HepG2 (cell line): ENCODE data around the gene KIAA1755. TPM values are rescaled to one million over a fixed set of nuclear protein-coding genes. Genes with fewer than 3 reads are reported as not detected.

Source experiments
- ATAC-seq: fragments of 200-7000 bp; cut with Tn5 transposase; 3 replicates; pipeline ENCODE4 v1.9.1; 2020; ENCODE audit warnings: mild to moderate bottlenecking, moderate library complexity
- BruUV-seq: library from RNA; stranded (reverse); fragments of 400-500 nt; replicated peaks from 2 replicates; lab custom pipeline; 2021; lab: Mats Ljungman, UMichigan
- CTCF ChIA-PET: fragments of 300-600 bp; formaldehyde crosslinking; extraction: SDS; loops from one replicate; lab custom pipeline; 2021; ENCODE audit warnings: low total read pairs, inconsistent platforms, low intra/inter-chr PET ratio; lab: Yijun Ruan, JAX
- POLR2A ChIA-PET: fragments of 350-600 bp; sonication (Branson Sonifier 250); formaldehyde crosslinking; loops from one replicate; lab custom pipeline; 2020; ENCODE audit warnings: antibody characterized with exemption, inconsistent platforms; lab: Yijun Ruan, JAX
- DNase-seq: peaks from one replicate; pipeline ENCODE4 v3.0.0-alpha.2; 2015; ENCODE audit warnings: low spot score
- FAIRE-seq: peaks from 3 replicates; lab custom pipeline; 2011; peaks lifted over from hg19 to GRCh38; lab: Jason Lieb, UNC
- H2AFZ ChIP-seq: one replicate; pipeline ENCODE4 v1.6.1; 2011; ENCODE audit warnings: low read length, inconsistent platforms
- H3K27ac ChIP-seq: fragments of 300-600 bp; 3 replicates; pipeline ENCODE4 v1.8.0; 2011; ENCODE audit warnings: mixed run types, mild to moderate bottlenecking, mixed read lengths, low read length, inconsistent platforms; ENCODE audit not compliant: insufficient read depth; ENCODE audit errors: extremely low read length
- H3K27me3 ChIP-seq, 2 experiments: fragments of 200-600 bp in 1 of 2; 2 replicates in 1 of 2; 3 replicates in 1 of 2; pipeline versions ENCODE4 v1.6.0 to v1.8.0; 2011; ENCODE audit warnings: low read length in 2 of 2, mild to moderate bottlenecking in 2 of 2, moderate library complexity in 2 of 2, inconsistent platforms in 1 of 2; ENCODE audit not compliant: insufficient read depth in 2 of 2, control insufficient read depth in 1 of 2
- H3K36me3 ChIP-seq, 2 experiments: fragments of 200-600 bp in 1 of 2; replicated peaks in 1 of 2; 2 replicates in 1 of 2; 3 replicates in 1 of 2; pipeline versions ENCODE4 v1.5.1 to v1.8.0; 2011; ENCODE audit warnings: low read length in 2 of 2, inconsistent platforms in 1 of 2; ENCODE audit not compliant: insufficient read depth in 2 of 2, control insufficient read depth in 1 of 2
- H3K4me1 ChIP-seq: 2 replicates; pipeline ENCODE4 v1.5.1; 2012; ENCODE audit warnings: low read length, inconsistent platforms; ENCODE audit not compliant: insufficient read depth
- H3K4me2 ChIP-seq: 2 replicates; pipeline ENCODE4 v1.6.0; 2011; ENCODE audit warnings: low read depth, low read length, inconsistent platforms
- H3K4me3 ChIP-seq, 3 experiments: fragments of 200-600 bp in 1 of 3; sonication (generic), shearing (Covaris generic) in 1 of 3; replicated peaks in 1 of 3; 2 replicates each; pipeline ENCODE4 v1.5.1; 2011 to 2016; ENCODE audit warnings: low read length in 3 of 3, inconsistent platforms in 2 of 3, low read depth in 2 of 3, mild to moderate bottlenecking in 2 of 3, control low read depth in 1 of 3, mixed read lengths in 1 of 3; ENCODE audit not compliant: insufficient read depth in 1 of 3
- H3K79me2 ChIP-seq: one replicate; pipeline ENCODE4 v1.6.1; 2011; ENCODE audit warnings: low read length, inconsistent platforms; ENCODE audit not compliant: insufficient read depth
- H3K9ac ChIP-seq: 2 replicates; pipeline ENCODE4 v1.6.0; 2011; ENCODE audit warnings: mild to moderate bottlenecking, low read depth, low read length, inconsistent platforms; ENCODE audit not compliant: insufficient read depth
- H3K9me3 ChIP-seq: 2 replicates; pipeline ENCODE4 v1.5.1; 2012; ENCODE audit warnings: mild to moderate bottlenecking, low read length
- H4K20me1 ChIP-seq: 2 replicates; pipeline ENCODE4 v1.6.0; 2011; ENCODE audit warnings: inconsistent platforms, mild to moderate bottlenecking, low read length, moderate library complexity; ENCODE audit not compliant: insufficient read depth
- KDM6A ChIP-seq: IDR thresholded peaks from 2 replicates; pipeline ENCODE4 v1.6.1; 2016; ENCODE audit warnings: low read depth
- NONO ChIP-seq, 2 experiments: fragments of 450-650 bp in 1 of 2; sonication (generic) in 1 of 2; formaldehyde crosslinking in 1 of 2; IDR thresholded peaks in 1 of 2; conservative IDR thresholded peaks in 1 of 2; 2 replicates each; pipeline versions ENCODE4 v1.6.1 to v1.8.0; 2017 to 2022; ENCODE audit warnings: mild to moderate bottlenecking in 1 of 2, missing genetic modification reagents in 1 of 2, moderate library complexity in 1 of 2
- RFX5 ChIP-seq: IDR thresholded peaks from 2 replicates; pipeline ENCODE4 v1.6.1; 2011; ENCODE audit warnings: low read depth, low read length, improper control_type of control experiment
- ZIK1 ChIP-seq: sonication (generic); formaldehyde crosslinking; IDR thresholded peaks from 2 replicates; pipeline ENCODE4 v1.5.0; 2020; ENCODE audit warnings: mild to moderate bottlenecking, low read depth, missing genetic modification reagents, borderline replicate concordance
- ZNF224 ChIP-seq: sonication (generic); formaldehyde crosslinking; IDR thresholded peaks from 2 replicates; pipeline ENCODE4 v1.5.0; 2020; ENCODE audit warnings: mild to moderate bottlenecking, missing genetic modification reagents
- ZNF549 ChIP-seq: sonication (generic); formaldehyde crosslinking; IDR thresholded peaks from 2 replicates; pipeline ENCODE4 v1.5.0; 2020; ENCODE audit warnings: missing genetic modification reagents
- WGBS: methylation state at CpG from one replicate; pipeline ENCODE4 v1.1.6; 2017; ENCODE audit warnings: low lambda C conversion rate; 5-methylcytosine and 5-hydroxymethylcytosine counted together
- in situ Hi-C: cut with HindIII; loops from 2 replicates; pipeline ENCODE4 v1.10.0; 2017; ENCODE audit warnings: low pct_unique_long_range_greater_than_20kb; ENCODE audit not compliant: extremely low pct_ligation_motif_present
- intact Hi-C: fragments of 100-400 bp; cut with micrococcal nuclease; formaldehyde crosslinking; loops from one replicate; pipeline ENCODE4 v1.10.0; 2022; ENCODE audit not compliant: unreplicated experiment
- polyA plus RNA-seq, 8 experiments: library from polyadenylated mRNA; depleted of rRNA in 3 of 8; stranded (reverse) in 7 of 8; unstranded in 1 of 8; fragments of >200 nt; fragmentation: Illumina TruSeq in 4 of 8; extraction: Trizol in 4 of 8; gene quantifications; 2 replicates each; pipeline versions ENCODE4 v1.2.1 to v1.2.3, GENCODE V29; 2011 to 2016; ENCODE audit warnings: low read depth in 4 of 8, missing spikeins in 1 of 8, mixed read lengths in 1 of 8; ENCODE audit not compliant: insufficient read depth in 1 of 8
- total RNA-seq, 5 experiments: library from RNA; depleted of rRNA; stranded (reverse); fragments of >200 nt; fragmentation: Illumina TruSeq; extraction: Trizol; gene quantifications; 2 replicates each; pipeline ENCODE4 v1.2.3, GENCODE V29; 2016; ENCODE audit warnings: low read depth in 1 of 5
- TF ChIP-seq, protein P1 (sequence below), 2 experiments: sonication (generic) in 1 of 2; formaldehyde crosslinking in 1 of 2; IDR thresholded peaks; 2 replicates each; pipeline versions ENCODE4 v1.4.0 to v1.6.1; 2016 to 2020; ENCODE audit warnings: borderline replicate concordance in 1 of 2, low read depth in 1 of 2, mild to moderate bottlenecking in 1 of 2, missing genetic modification reagents in 1 of 2
- TF ChIP-seq, protein P2 (sequence below): sonication (generic); formaldehyde crosslinking; IDR thresholded peaks from 2 replicates; pipeline ENCODE4 v1.4.0; 2020; ENCODE audit warnings: missing genetic modification reagents, mild to moderate bottlenecking, borderline replicate concordance
- TF ChIP-seq, protein P3 (sequence below): sonication (generic); formaldehyde crosslinking; IDR thresholded peaks from 2 replicates; pipeline ENCODE4 v1.8.1; 2023; ENCODE audit warnings: mild to moderate bottlenecking, missing genetic modification reagents
- TF ChIP-seq, protein P4 (sequence below): sonication (generic); formaldehyde crosslinking; IDR thresholded peaks from 2 replicates; pipeline ENCODE4 v1.4.0; 2020; ENCODE audit warnings: missing genetic modification reagents, borderline replicate concordance
- TF ChIP-seq, protein P5 (sequence below): sonication (generic); formaldehyde crosslinking; IDR thresholded peaks from 2 replicates; pipeline ENCODE4 v1.5.1; 2020; ENCODE audit warnings: missing genetic modification reagents, mild to moderate bottlenecking, borderline replicate concordance

KIAA1755 gene
- total and polyA plus RNA-seq, 2 of the 13 experiments (the other 11 are each of a cell fraction or from before 2014, with no cell fraction given), result 0.04 TPM; not detected in 1

DNA sequence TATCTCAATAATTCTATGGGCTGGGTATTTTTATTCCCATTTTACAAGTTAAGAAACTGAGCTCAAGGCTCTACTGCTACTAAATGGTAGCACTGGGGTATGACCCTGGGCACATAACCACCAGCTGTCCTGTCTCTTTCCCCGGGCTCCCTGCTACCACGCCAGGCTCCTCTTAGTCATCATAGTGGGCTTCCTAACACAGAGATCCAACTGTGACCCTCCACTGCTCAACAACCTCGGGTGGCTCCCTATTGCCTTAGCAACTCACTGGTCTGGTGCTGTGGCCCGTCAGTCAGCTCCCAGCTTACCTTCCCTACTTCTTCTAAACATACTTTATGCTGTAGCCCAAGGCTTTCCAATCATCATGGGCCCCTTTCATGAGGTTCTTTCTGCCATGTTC lies 4.5 kb downstream of the KIAA1755 start:
- no peak overlapping the region for H2AFZ ChIP-seq
- H3K27ac ChIP-seq, result no peak overlapping the region
- H3K4me1 ChIP-seq, result peaks cover 19% of the 10 kb centered on the region
- 28% methylated on average over 4 of the region's 4 CpGs for WGBS
- BruUV-seq, result no TSS peak
- no peak overlapping the region for H3K9ac ChIP-seq
- no peaks in the 10 kb centered on the region for H4K20me1 ChIP-seq
- H3K9me3 ChIP-seq, result no peaks in the 10 kb centered on the region
- ChIA-PET CTCF (no interaction called here), POLR2A (no interaction called here)
- FAIRE-seq (no peak), ATAC-seq (no peak), DNase-seq (no peak)
- no peaks in the 10 kb centered on the region for H3K36me3 ChIP-seq
- no peaks in the 10 kb centered on the region for H3K79me2 ChIP-seq
- H3K27me3 ChIP-seq, result peaks cover 5 to 25% of the 10 kb centered on the region in 2 experiments; a peak in 4 of 5 replicates
- H3K4me2 ChIP-seq, result no peak overlapping the region
- in situ Hi-C loops, result no loop called here
- no peak overlapping the region for H3K4me3 ChIP-seq
- intact Hi-C loops, result no loop called here
- TF ChIP-seq ZNF224 (CRISPR knock-in tag), result no peak
- no peak for TF ChIP-seq RFX5
- no peak for TF ChIP-seq KDM6A (CRISPR knock-in tag)
- TF ChIP-seq ZNF549 (CRISPR knock-in tag), result no peak
- TF ChIP-seq, protein P1, sequence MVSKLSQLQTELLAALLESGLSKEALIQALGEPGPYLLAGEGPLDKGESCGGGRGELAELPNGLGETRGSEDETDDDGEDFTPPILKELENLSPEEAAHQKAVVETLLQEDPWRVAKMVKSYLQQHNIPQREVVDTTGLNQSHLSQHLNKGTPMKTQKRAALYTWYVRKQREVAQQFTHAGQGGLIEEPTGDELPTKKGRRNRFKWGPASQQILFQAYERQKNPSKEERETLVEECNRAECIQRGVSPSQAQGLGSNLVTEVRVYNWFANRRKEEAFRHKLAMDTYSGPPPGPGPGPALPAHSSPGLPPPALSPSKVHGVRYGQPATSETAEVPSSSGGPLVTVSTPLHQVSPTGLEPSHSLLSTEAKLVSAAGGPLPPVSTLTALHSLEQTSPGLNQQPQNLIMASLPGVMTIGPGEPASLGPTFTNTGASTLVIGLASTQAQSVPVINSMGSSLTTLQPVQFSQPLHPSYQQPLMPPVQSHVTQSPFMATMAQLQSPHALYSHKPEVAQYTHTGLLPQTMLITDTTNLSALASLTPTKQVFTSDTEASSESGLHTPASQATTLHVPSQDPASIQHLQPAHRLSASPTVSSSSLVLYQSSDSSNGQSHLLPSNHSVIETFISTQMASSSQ (IDR thresholded peaks at IDR 0.05; ENCODE audit: low read depth), result no peak
- TF ChIP-seq, protein P1 (CRISPR knock-in tag; IDR thresholded peaks at IDR 0.05; ENCODE audit: borderline replicate concordance), result no peak
- no peak for TF ChIP-seq NONO (IDR thresholded peaks at IDR 0.05)
- TF ChIP-seq NONO (CRISPR knock-in tag; conservative IDR thresholded peaks at IDR 0.05), result no peak
- TF ChIP-seq, protein P2, sequence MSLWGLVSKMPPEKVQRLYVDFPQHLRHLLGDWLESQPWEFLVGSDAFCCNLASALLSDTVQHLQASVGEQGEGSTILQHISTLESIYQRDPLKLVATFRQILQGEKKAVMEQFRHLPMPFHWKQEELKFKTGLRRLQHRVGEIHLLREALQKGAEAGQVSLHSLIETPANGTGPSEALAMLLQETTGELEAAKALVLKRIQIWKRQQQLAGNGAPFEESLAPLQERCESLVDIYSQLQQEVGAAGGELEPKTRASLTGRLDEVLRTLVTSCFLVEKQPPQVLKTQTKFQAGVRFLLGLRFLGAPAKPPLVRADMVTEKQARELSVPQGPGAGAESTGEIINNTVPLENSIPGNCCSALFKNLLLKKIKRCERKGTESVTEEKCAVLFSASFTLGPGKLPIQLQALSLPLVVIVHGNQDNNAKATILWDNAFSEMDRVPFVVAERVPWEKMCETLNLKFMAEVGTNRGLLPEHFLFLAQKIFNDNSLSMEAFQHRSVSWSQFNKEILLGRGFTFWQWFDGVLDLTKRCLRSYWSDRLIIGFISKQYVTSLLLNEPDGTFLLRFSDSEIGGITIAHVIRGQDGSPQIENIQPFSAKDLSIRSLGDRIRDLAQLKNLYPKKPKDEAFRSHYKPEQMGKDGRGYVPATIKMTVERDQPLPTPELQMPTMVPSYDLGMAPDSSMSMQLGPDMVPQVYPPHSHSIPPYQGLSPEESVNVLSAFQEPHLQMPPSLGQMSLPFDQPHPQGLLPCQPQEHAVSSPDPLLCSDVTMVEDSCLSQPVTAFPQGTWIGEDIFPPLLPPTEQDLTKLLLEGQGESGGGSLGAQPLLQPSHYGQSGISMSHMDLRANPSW (CRISPR knock-in tag), result no peak
- TF ChIP-seq, protein P3, sequence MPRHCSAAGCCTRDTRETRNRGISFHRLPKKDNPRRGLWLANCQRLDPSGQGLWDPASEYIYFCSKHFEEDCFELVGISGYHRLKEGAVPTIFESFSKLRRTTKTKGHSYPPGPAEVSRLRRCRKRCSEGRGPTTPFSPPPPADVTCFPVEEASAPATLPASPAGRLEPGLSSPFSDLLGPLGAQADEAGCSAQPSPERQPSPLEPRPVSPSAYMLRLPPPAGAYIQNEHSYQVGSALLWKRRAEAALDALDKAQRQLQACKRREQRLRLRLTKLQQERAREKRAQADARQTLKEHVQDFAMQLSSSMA, result no peak
- TF ChIP-seq, protein P4, sequence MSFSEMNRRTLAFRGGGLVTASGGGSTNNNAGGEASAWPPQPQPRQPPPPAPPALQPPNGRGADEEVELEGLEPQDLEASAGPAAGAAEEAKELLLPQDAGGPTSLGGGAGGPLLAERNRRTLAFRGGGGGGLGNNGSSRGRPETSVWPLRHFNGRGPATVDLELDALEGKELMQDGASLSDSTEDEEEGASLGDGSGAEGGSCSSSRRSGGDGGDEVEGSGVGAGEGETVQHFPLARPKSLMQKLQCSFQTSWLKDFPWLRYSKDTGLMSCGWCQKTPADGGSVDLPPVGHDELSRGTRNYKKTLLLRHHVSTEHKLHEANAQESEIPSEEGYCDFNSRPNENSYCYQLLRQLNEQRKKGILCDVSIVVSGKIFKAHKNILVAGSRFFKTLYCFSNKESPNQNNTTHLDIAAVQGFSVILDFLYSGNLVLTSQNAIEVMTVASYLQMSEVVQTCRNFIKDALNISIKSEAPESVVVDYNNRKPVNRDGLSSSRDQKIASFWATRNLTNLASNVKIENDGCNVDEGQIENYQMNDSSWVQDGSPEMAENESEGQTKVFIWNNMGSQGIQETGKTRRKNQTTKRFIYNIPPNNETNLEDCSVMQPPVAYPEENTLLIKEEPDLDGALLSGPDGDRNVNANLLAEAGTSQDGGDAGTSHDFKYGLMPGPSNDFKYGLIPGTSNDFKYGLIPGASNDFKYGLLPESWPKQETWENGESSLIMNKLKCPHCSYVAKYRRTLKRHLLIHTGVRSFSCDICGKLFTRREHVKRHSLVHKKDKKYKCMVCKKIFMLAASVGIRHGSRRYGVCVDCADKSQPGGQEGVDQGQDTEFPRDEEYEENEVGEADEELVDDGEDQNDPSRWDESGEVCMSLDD (CRISPR knock-in tag), result no peak
- no peak for TF ChIP-seq ZIK1 (CRISPR knock-in tag)
- TF ChIP-seq, protein P5, sequence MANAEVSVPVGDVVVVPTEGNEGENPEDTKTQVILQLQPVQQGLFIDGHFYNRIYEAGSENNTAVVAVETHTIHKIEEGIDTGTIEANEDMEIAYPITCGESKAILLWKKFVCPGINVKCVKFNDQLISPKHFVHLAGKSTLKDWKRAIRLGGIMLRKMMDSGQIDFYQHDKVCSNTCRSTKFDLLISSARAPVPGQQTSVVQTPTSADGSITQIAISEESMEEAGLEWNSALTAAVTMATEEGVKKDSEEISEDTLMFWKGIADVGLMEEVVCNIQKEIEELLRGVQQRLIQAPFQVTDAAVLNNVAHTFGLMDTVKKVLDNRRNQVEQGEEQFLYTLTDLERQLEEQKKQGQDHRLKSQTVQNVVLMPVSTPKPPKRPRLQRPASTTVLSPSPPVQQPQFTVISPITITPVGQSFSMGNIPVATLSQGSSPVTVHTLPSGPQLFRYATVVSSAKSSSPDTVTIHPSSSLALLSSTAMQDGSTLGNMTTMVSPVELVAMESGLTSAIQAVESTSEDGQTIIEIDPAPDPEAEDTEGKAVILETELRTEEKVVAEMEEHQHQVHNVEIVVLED (CRISPR knock-in tag), result no peak
